HEK293 (cell line): ENCODE measurements around the gene CMTM1.

Experiments
- KLF9 ChIP-seq: fragments of 450-650 bp; formaldehyde crosslinking; IDR thresholded peaks from 2 replicates; pipeline ENCODE4 v1.5.1; 2016; ENCODE audit warnings: missing biosample characterization, missing genetic modification characterization, low read depth
- SP2 ChIP-seq: fragments of 450-650 bp; formaldehyde crosslinking; IDR thresholded peaks from 2 replicates; pipeline ENCODE4 v1.5.1; 2016; ENCODE audit warnings: missing biosample characterization, missing genetic modification characterization
- ZNF274 ChIP-seq, 2 experiments: fragments of 200-500 bp in 1 of 2; fragments of 450-650 bp in 1 of 2; sonication (Bioruptor generic) in 1 of 2; formaldehyde crosslinking in 1 of 2; IDR thresholded peaks; 2 replicates each; pipeline versions ENCODE4 v1.5.1 to v1.6.1; 2014 to 2016; ENCODE audit warnings: borderline replicate concordance in 1 of 2, inconsistent platforms in 1 of 2, low read length in 1 of 2, missing biosample characterization in 1 of 2, missing genetic modification characterization in 1 of 2
- ZNF701 ChIP-seq: fragments of 450-650 bp; formaldehyde crosslinking; IDR thresholded peaks from 2 replicates; pipeline ENCODE4 v1.5.1; 2016; ENCODE audit warnings: missing biosample characterization, missing genetic modification characterization
- TF ChIP-seq, protein P1 (sequence below): fragments of 450-650 bp; formaldehyde crosslinking; IDR thresholded peaks from 2 replicates; pipeline ENCODE4 v1.5.1; 2016; ENCODE audit warnings: missing biosample characterization, missing genetic modification characterization
- TF ChIP-seq, protein P2 (sequence below): fragments of 450-650 bp; formaldehyde crosslinking; IDR thresholded peaks from 2 replicates; pipeline ENCODE4 v1.5.1; 2016; ENCODE audit warnings: missing biosample characterization, missing genetic modification characterization
- TF ChIP-seq, protein P3 (sequence below): fragments of 450-650 bp; formaldehyde crosslinking; IDR thresholded peaks from 2 replicates; pipeline ENCODE4 v1.5.1; 2016; ENCODE audit warnings: missing biosample characterization, missing genetic modification characterization
- TF ChIP-seq, protein P4 (sequence below): fragments of 450-650 bp; formaldehyde crosslinking; IDR thresholded peaks from 2 replicates; pipeline ENCODE4 v1.5.1; 2016; ENCODE audit warnings: missing biosample characterization, missing genetic modification characterization
- TF ChIP-seq, protein P5 (sequence below): fragments of 450-650 bp; formaldehyde crosslinking; IDR thresholded peaks from 2 replicates; pipeline ENCODE4 v1.5.1; 2016; ENCODE audit warnings: missing biosample characterization, missing genetic modification characterization, low read depth

DNA sequence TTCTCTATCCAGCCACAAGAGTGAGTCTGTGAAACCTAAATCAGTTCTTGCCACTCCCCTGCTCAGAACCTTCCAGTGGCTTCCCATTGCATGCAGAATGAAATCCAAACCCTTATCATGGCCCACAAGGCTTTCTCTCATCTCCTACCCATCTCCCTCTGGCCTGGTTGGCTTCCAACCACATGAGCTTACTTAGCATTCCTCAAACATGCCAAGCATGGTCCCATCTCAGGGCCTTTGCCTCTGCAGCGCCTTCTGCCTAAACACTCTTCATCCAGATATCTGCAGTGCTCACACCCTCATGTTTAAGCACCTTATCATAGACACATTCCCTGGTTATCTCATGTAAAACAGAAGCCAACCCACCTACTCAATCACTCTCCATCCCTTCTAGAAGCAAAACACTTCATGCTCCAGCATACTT, 31.9 kb upstream of the CMTM1 start:
- no peak for TF ChIP-seq SP2 (tag by site-specific recombination)
- TF ChIP-seq ZNF701 (tag by site-specific recombination), result no peak
- TF ChIP-seq, protein P1, sequence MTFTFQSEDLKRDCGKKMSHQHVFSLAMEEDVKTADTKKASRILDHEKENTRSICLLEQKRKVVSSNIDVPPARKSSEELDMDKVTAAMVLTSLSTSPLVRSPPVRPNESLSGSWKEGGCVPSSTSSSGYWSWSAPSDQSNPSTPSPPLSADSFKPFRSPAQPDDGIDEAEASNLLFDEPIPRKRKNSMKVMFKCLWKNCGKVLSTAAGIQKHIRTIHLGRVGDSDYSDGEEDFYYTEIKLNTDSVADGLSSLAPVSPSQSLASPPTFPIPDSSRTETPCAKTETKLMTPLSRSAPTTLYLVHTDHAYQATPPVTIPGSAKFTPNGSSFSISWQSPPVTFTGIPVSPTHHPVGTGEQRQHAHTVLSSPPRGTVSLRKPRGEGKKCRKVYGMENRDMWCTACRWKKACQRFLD, result no peak
- TF ChIP-seq, protein P2, sequence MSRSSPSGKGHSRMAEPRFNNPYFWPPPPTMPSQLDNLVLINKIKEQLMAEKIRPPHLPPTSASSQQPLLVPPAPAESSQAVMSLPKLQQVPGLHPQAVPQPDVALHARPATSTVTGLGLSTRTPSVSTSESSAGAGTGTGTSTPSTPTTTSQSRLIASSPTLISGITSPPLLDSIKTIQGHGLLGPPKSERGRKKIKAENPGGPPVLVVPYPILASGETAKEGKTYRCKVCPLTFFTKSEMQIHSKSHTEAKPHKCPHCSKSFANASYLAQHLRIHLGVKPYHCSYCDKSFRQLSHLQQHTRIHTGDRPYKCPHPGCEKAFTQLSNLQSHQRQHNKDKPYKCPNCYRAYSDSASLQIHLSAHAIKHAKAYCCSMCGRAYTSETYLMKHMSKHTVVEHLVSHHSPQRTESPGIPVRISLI (tag by site-specific recombination), result no peak
- no peak for TF ChIP-seq ZNF274 (IDR thresholded peaks at IDR 0.05; ENCODE audit: low read length)
- TF ChIP-seq ZNF274 (tag by site-specific recombination; IDR thresholded peaks at IDR 0.05; ENCODE audit: borderline replicate concordance), result no peak
- TF ChIP-seq, protein P3, sequence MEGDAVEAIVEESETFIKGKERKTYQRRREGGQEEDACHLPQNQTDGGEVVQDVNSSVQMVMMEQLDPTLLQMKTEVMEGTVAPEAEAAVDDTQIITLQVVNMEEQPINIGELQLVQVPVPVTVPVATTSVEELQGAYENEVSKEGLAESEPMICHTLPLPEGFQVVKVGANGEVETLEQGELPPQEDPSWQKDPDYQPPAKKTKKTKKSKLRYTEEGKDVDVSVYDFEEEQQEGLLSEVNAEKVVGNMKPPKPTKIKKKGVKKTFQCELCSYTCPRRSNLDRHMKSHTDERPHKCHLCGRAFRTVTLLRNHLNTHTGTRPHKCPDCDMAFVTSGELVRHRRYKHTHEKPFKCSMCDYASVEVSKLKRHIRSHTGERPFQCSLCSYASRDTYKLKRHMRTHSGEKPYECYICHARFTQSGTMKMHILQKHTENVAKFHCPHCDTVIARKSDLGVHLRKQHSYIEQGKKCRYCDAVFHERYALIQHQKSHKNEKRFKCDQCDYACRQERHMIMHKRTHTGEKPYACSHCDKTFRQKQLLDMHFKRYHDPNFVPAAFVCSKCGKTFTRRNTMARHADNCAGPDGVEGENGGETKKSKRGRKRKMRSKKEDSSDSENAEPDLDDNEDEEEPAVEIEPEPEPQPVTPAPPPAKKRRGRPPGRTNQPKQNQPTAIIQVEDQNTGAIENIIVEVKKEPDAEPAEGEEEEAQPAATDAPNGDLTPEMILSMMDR (tag by site-specific recombination), result no peak
- TF ChIP-seq, protein P4, sequence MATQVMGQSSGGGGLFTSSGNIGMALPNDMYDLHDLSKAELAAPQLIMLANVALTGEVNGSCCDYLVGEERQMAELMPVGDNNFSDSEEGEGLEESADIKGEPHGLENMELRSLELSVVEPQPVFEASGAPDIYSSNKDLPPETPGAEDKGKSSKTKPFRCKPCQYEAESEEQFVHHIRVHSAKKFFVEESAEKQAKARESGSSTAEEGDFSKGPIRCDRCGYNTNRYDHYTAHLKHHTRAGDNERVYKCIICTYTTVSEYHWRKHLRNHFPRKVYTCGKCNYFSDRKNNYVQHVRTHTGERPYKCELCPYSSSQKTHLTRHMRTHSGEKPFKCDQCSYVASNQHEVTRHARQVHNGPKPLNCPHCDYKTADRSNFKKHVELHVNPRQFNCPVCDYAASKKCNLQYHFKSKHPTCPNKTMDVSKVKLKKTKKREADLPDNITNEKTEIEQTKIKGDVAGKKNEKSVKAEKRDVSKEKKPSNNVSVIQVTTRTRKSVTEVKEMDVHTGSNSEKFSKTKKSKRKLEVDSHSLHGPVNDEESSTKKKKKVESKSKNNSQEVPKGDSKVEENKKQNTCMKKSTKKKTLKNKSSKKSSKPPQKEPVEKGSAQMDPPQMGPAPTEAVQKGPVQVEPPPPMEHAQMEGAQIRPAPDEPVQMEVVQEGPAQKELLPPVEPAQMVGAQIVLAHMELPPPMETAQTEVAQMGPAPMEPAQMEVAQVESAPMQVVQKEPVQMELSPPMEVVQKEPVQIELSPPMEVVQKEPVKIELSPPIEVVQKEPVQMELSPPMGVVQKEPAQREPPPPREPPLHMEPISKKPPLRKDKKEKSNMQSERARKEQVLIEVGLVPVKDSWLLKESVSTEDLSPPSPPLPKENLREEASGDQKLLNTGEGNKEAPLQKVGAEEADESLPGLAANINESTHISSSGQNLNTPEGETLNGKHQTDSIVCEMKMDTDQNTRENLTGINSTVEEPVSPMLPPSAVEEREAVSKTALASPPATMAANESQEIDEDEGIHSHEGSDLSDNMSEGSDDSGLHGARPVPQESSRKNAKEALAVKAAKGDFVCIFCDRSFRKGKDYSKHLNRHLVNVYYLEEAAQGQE, result no peak
- no peak for TF ChIP-seq KLF9 (tag by site-specific recombination)
- TF ChIP-seq, protein P5, sequence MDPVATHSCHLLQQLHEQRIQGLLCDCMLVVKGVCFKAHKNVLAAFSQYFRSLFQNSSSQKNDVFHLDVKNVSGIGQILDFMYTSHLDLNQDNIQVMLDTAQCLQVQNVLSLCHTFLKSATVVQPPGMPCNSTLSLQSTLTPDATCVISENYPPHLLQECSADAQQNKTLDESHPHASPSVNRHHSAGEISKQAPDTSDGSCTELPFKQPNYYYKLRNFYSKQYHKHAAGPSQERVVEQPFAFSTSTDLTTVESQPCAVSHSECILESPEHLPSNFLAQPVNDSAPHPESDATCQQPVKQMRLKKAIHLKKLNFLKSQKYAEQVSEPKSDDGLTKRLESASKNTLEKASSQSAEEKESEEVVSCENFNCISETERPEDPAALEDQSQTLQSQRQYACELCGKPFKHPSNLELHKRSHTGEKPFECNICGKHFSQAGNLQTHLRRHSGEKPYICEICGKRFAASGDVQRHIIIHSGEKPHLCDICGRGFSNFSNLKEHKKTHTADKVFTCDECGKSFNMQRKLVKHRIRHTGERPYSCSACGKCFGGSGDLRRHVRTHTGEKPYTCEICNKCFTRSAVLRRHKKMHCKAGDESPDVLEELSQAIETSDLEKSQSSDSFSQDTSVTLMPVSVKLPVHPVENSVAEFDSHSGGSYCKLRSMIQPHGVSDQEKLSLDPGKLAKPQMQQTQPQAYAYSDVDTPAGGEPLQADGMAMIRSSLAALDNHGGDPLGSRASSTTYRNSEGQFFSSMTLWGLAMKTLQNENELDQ (tag by site-specific recombination), result no peak
